Trophoblast cell (in vitro differentiated cells and primary cell): Measurements from ENCODE around the gene OGFR.

ENCODE experiments used
- DNase-seq, 2 donors: peaks; one replicate each; pipeline ENCODE4 v3.0.0-alpha.2; 2016
- H2AFZ ChIP-seq: 2 replicates; pipeline ENCODE4 v1.6.1; 2013; ENCODE audit warnings: low read length, moderate library complexity, mild to moderate bottlenecking; ENCODE audit not compliant: insufficient read depth, poor library complexity
- H2AK5ac ChIP-seq: 2 replicates; pipeline ENCODE4 v1.6.1; 2013; ENCODE audit warnings: mild to moderate bottlenecking, low read length
- H2BK120ac ChIP-seq: 2 replicates; pipeline ENCODE4 v1.6.1; 2013; ENCODE audit warnings: low read length, mild to moderate bottlenecking, moderate library complexity; ENCODE audit not compliant: insufficient read depth, poor library complexity
- H2BK12ac ChIP-seq: 2 replicates; pipeline ENCODE4 v1.6.1; 2013; ENCODE audit warnings: mild to moderate bottlenecking, low read length, moderate library complexity
- H2BK5ac ChIP-seq: 2 replicates; pipeline ENCODE4 v1.6.1; 2013; ENCODE audit warnings: low read length, low read depth, moderate library complexity, mild to moderate bottlenecking; ENCODE audit not compliant: poor library complexity
- H3K14ac ChIP-seq: 2 replicates; pipeline ENCODE4 v1.6.1; 2013; ENCODE audit warnings: mild to moderate bottlenecking, low read length
- H3K18ac ChIP-seq: 2 replicates; pipeline ENCODE4 v1.6.1; 2013; ENCODE audit warnings: mild to moderate bottlenecking, low read length
- H3K23ac ChIP-seq: 2 replicates; pipeline ENCODE4 v1.6.1; 2013; ENCODE audit warnings: low read length
- H3K27ac ChIP-seq: 2 replicates; pipeline ENCODE4 v1.5.1; 2013; ENCODE audit warnings: low read depth, mild to moderate bottlenecking, inconsistent platforms, low read length, moderate library complexity
- H3K27me3 ChIP-seq: 2 replicates; pipeline ENCODE4 v1.6.1; 2013; ENCODE audit warnings: inconsistent platforms, mild to moderate bottlenecking, low read length, moderate library complexity; ENCODE audit not compliant: insufficient read depth
- H3K36me3 ChIP-seq, 2 experiments: 1 replicate in 1 of 2; 2 replicates in 1 of 2; pipeline ENCODE4 v1.6.1; 2013; ENCODE audit warnings: low read length in 2 of 2, mild to moderate bottlenecking in 2 of 2, moderate library complexity in 1 of 2; ENCODE audit not compliant: insufficient read depth in 2 of 2, control insufficient read depth in 1 of 2
- H3K4ac ChIP-seq: 2 replicates; pipeline ENCODE4 v1.6.1; 2013; ENCODE audit warnings: low read depth, mild to moderate bottlenecking, low read length, moderate library complexity
- H3K4me1 ChIP-seq, 2 experiments: 1 replicate in 1 of 2; 2 replicates in 1 of 2; pipeline ENCODE4 v1.6.1; 2013; ENCODE audit warnings: low read length in 2 of 2, mild to moderate bottlenecking in 2 of 2, moderate library complexity in 1 of 2; ENCODE audit not compliant: insufficient read depth in 2 of 2, control insufficient read depth in 1 of 2
- H3K4me2 ChIP-seq: 2 replicates; pipeline ENCODE4 v1.6.1; 2013; ENCODE audit warnings: inconsistent platforms, mild to moderate bottlenecking, low read length, moderate library complexity
- H3K4me3 ChIP-seq: 2 replicates; pipeline ENCODE4 v1.5.1; 2013; ENCODE audit warnings: mild to moderate bottlenecking, low read depth, low read length, inconsistent platforms
- H3K79me1 ChIP-seq: one replicate; pipeline ENCODE4 v1.6.1; 2013; ENCODE audit warnings: low read length
- H3K79me2 ChIP-seq: 2 replicates; pipeline ENCODE4 v1.6.1; 2013; ENCODE audit warnings: low read length, mild to moderate bottlenecking; ENCODE audit not compliant: control insufficient read depth, insufficient read depth, poor library complexity
- H3K9ac ChIP-seq: 2 replicates; pipeline ENCODE4 v1.6.1; 2013; ENCODE audit warnings: mild to moderate bottlenecking, low read length
- H3K9me3 ChIP-seq: 2 replicates; pipeline ENCODE4 v1.6.1; 2013; ENCODE audit warnings: low read depth, mild to moderate bottlenecking, control low read depth, inconsistent platforms, low read length; ENCODE audit not compliant: insufficient read depth
- H4K12ac ChIP-seq: 2 replicates; pipeline ENCODE4 v1.6.1; 2013; ENCODE audit warnings: low read depth, mild to moderate bottlenecking, low read length, moderate library complexity
- H4K8ac ChIP-seq: 2 replicates; pipeline ENCODE4 v1.6.1; 2013; ENCODE audit warnings: low read depth, mild to moderate bottlenecking, low read length, moderate library complexity
- H4K91ac ChIP-seq: one replicate; pipeline ENCODE4 v1.6.1; 2013; ENCODE audit warnings: low read depth, mild to moderate bottlenecking, low read length, moderate library complexity
- WGBS: extraction: QIAGEN DNeasy Blood & Tissue Kit; methylation state at CpG from one replicate; pipeline ENCODE4 v1.1.7; 2013; ENCODE audit warnings: missing lambda C conversion rate; ENCODE audit not compliant: insufficient read length, insufficient coverage; ENCODE audit errors: extremely low coverage; 5-methylcytosine and 5-hydroxymethylcytosine counted together

Gene OGFR

DNA sequence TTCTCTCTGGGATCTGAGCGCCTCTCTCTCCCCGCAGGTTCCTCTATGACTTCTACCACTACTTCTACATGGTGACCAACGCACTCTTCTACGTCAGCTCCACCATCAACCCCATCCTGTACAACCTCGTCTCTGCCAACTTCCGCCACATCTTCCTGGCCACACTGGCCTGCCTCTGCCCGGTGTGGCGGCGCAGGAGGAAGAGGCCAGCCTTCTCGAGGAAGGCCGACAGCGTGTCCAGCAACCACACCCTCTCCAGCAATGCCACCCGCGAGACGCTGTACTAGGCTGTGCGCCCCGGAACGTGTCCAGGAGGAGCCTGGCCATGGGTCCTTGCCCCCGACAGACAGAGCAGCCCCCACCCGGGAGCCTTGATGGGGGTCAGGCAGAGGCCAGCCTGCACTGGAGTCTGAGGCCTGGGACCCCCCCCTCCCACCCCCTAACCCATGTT lies 44.6 kb upstream of the OGFR start:
- peaks cover 5% of the 10 kb centered on the region for H3K9me3 ChIP-seq
- no peak for DNase-seq
- peak overlapping the region; percentile 36 for H4K12ac ChIP-seq
- H3K4ac ChIP-seq: peak overlapping the region; percentile 57
- no peak overlapping the region for H2AFZ ChIP-seq
- H3K14ac ChIP-seq: peak overlapping the region; percentile 53
- H3K23ac ChIP-seq: no peak overlapping the region
- H3K4me3 ChIP-seq: no peak overlapping the region
- WGBS: no CpG with 5 or more reads among the region's 20 CpGs
- H3K79me1 ChIP-seq: no peaks in the 10 kb centered on the region
- H2BK120ac ChIP-seq: no peak overlapping the region
- peak overlapping the region; percentile 61 for H2BK12ac ChIP-seq
- H3K4me1 ChIP-seq: peaks cover 8 to 13% of the 10 kb centered on the region in 2 experiments
- no peak overlapping the region for H3K9ac ChIP-seq
- H3K79me2 ChIP-seq: peaks cover 2% of the 10 kb centered on the region
- no peak overlapping the region for H2AK5ac ChIP-seq
- H3K27me3 ChIP-seq: no peaks in the 10 kb centered on the region
- H4K8ac ChIP-seq: peak overlapping the region; percentile 39
- no peaks in the 10 kb centered on the region for H3K36me3 ChIP-seq
- no peak overlapping the region for H2BK5ac ChIP-seq
- no peak overlapping the region for H3K18ac ChIP-seq
- no peak overlapping the region for H4K91ac ChIP-seq
- no peak overlapping the region for H3K27ac ChIP-seq
- H3K4me2 ChIP-seq: no peak overlapping the region

DNA sequence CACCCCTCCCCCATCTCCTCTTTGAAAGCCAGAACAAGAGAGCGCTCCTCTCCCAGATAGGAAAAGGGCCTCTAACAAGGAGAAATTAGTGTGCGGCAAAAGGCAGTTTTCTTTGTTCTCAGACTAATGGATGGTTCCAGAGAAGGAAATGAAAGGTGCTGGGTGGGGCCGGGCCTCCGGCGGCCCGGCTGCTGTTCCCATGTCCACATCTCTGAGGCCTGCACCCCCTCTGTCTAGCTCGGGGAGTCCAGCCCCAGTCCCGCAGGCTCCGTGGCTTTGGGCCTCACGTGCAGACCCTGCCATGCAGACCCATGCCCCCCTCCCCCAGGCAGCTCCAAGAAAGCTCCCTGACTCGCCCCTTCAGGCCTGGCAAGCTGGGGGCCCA lies 44.2 kb upstream of the OGFR start:
- no peak overlapping the region for H3K18ac ChIP-seq
- no peak overlapping the region for H3K27ac ChIP-seq
- H4K91ac ChIP-seq: no peak overlapping the region
- H3K14ac ChIP-seq: peak overlapping the region; percentile 78
- H3K79me1 ChIP-seq: no peaks in the 10 kb centered on the region
- no peak overlapping the region for H3K23ac ChIP-seq
- peak overlapping the region; percentile 7 for H2BK120ac ChIP-seq
- peaks cover 8 to 13% of the 10 kb centered on the region in 2 experiments for H3K4me1 ChIP-seq
- no peak for DNase-seq
- peak overlapping the region; percentile 66 for H4K8ac ChIP-seq
- H2AFZ ChIP-seq: peak overlapping the region; percentile 35
- peaks cover 2% of the 10 kb centered on the region for H3K79me2 ChIP-seq
- H3K4ac ChIP-seq: no peak overlapping the region
- no peak overlapping the region for H3K9ac ChIP-seq
- H3K27me3 ChIP-seq: no peaks in the 10 kb centered on the region
- no peak overlapping the region for H3K4me3 ChIP-seq
- H4K12ac ChIP-seq: no peak overlapping the region
- H3K36me3 ChIP-seq: no peaks in the 10 kb centered on the region
- H3K9me3 ChIP-seq: peaks cover 5% of the 10 kb centered on the region
- H2AK5ac ChIP-seq: no peak overlapping the region
- peak overlapping the region; percentile 21 for H2BK12ac ChIP-seq
- no CpG with 5 or more reads among the region's 11 CpGs for WGBS
- no peak overlapping the region for H2BK5ac ChIP-seq
- H3K4me2 ChIP-seq: no peak overlapping the region

GRCh38 chr20:62760856-62761758 lies 43.5 kb upstream of the OGFR start:
- H2BK5ac ChIP-seq: no peak overlapping the region
- H3K27ac ChIP-seq: no peak overlapping the region
- DNase-seq: no peak
- no peak overlapping the region for H3K9ac ChIP-seq
- H2BK120ac ChIP-seq: peak overlapping the region; percentile 7
- H3K4me1 ChIP-seq: peaks cover 8 to 13% of the 10 kb centered on the region in 2 experiments
- no peaks in the 10 kb centered on the region for H3K27me3 ChIP-seq
- H3K36me3 ChIP-seq: no peaks in the 10 kb centered on the region
- no peak overlapping the region for H3K4me3 ChIP-seq
- no peak overlapping the region for H4K91ac ChIP-seq
- peak overlapping the region; percentile 21 for H2BK12ac ChIP-seq
- peak overlapping the region; percentile 35 for H2AFZ ChIP-seq
- no peaks in the 10 kb centered on the region for H3K79me1 ChIP-seq
- WGBS: no CpG with 5 or more reads among the region's 26 CpGs
- peak overlapping the region; percentile 8 for H3K18ac ChIP-seq
- no peak overlapping the region for H4K12ac ChIP-seq
- H3K4ac ChIP-seq: no peak overlapping the region
- no peak overlapping the region for H3K4me2 ChIP-seq
- H2AK5ac ChIP-seq: peak overlapping the region; percentile 43
- H3K79me2 ChIP-seq: peaks cover 2% of the 10 kb centered on the region
- H3K23ac ChIP-seq: no peak overlapping the region
- peak overlapping the region; percentile 78 for H3K14ac ChIP-seq
- peaks cover 1% of the 10 kb centered on the region for H3K9me3 ChIP-seq
- H4K8ac ChIP-seq: peak overlapping the region; percentile 66

DNA sequence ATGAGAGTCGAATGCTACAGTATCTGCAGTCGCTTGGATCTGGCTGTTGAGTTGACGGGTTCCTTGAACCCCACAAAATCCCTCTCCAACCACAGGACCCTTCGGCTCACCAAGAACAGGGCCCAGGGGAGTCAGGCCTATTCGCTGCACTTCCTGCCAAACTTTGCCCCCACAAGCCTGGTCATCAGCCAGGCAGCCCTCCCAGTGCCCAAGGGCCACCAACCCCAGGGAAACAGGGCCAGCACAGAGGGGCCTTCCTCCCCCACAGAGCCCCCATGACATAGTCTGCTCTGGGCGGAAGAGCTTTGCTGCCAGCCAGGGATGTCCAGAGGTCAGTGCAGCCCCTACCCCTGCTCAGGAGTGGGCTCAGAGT lies 42.9 kb upstream of the OGFR start:
- Histone ChIP-seq H3K4ac (no peak overlapping the region), H3K36me3 (no peaks in the 10 kb centered on the region), H3K79me1 (no peaks in the 10 kb centered on the region), H3K14ac (no peak overlapping the region), H2AFZ (no peak overlapping the region), H4K91ac (no peak overlapping the region), H2BK120ac (no peak overlapping the region), H3K18ac (no peak overlapping the region), H3K9me3 (no peaks in the 10 kb centered on the region), H3K23ac (no peak overlapping the region), H2AK5ac (no peak overlapping the region), H3K4me1 (peaks cover 8 to 13% of the 10 kb centered on the region in 2 experiments), H4K12ac (no peak overlapping the region), H3K4me2 (no peak overlapping the region), H3K27me3 (no peaks in the 10 kb centered on the region), H3K9ac (no peak overlapping the region), H3K79me2 (peaks cover 2% of the 10 kb centered on the region), H2BK5ac (no peak overlapping the region), H3K4me3 (no peak overlapping the region), H2BK12ac (no peak overlapping the region), H4K8ac (no peak overlapping the region), H3K27ac (no peak overlapping the region)
- no CpG with 5 or more reads among the region's 6 CpGs for whole genome bisulfite sequencing
- DNase-seq: no peak
